Fibroblast of the aortic adventitia (primary cell): Measurements from ENCODE around the gene ACACB. TPM values are rescaled to one million over a fixed set of nuclear protein-coding genes. Genes with fewer than 3 reads are reported as not detected.

Experiments used
- DNase-seq: peaks from one replicate; pipeline ENCODE4 v3.0.0-alpha.2; 2010; ENCODE audit warnings: low read depth
- H3K4me3 ChIP-seq: 2 replicates; pipeline ENCODE4 v1.5.1; 2011; ENCODE audit warnings: low read depth, mild to moderate bottlenecking, control low read depth, low read length, moderate library complexity
- CTCF ChIP-seq: IDR thresholded peaks from 2 replicates; pipeline ENCODE4 v1.5.1; 2011; ENCODE audit warnings: mild to moderate bottlenecking, low read length, control low read depth, inconsistent platforms; ENCODE audit not compliant: insufficient read depth
- total RNA-seq: library from RNA; depleted of rRNA; stranded (reverse); fragments of >200 nt; gene quantifications from 2 replicates; pipeline ENCODE4 v1.2.3, GENCODE V29; 2012; ENCODE audit warnings: low replicate concordance

The ACACB gene
- total RNA-seq, 1 donor, result 14.7 TPM

DNA sequence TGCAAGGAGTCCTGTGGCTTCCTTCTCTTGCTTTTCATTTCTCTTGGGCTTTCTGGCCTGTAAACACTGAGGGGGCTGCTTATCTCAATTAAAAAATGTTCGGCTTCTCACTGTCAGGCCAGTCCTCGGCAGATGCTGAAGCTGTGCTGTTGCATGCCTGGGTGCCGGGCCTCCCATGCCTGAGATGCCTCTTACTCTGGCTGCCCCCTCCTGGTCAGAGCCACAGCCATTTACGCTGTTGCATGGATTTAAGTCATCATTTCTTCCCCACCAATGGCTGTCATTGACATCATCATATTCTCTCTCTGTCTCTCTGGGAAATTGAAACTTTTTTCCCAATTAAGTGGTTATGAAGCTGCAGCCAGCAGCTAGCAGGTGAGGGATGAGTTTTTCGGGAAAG is 139.0 kb downstream of the ACACB start:
- H3K4me3 ChIP-seq, result no peak overlapping the region
- no peak for TF ChIP-seq CTCF
- DNase-seq, result peak; percentile 15

GRCh38 chr12:109256011-109256410 is 139.6 kb downstream of the ACACB start:
- DNase-seq, result no peak
- no peak overlapping the region for H3K4me3 ChIP-seq
- no peak for TF ChIP-seq CTCF

DNA sequence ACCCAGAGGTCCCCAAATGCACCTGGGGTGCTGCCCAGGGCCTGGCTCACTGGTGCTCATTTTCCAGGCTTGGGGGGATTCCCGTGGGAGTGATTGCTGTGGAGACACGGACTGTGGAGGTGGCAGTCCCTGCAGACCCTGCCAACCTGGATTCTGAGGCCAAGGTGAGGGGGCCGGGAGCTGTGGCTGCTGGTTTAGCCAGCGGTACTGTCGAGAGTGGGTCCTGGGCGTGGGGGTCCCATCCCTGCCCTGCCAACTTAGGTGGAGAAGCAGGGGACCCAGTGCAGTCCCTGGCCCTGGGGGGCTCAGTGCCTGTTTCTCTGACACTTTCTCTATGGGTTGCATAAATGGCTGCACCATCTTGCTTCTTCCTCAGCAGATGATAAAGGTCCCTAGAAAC is 141.8 kb downstream of the ACACB start:
- no peak for DNase-seq
- no peak for TF ChIP-seq CTCF
- H3K4me3 ChIP-seq, result no peak overlapping the region

GRCh38 chr12:109258607-109259544 is 142.5 kb downstream of the ACACB start:
- DNase-seq, result no peak
- no peak overlapping the region for H3K4me3 ChIP-seq
- TF ChIP-seq CTCF, result no peak

DNA sequence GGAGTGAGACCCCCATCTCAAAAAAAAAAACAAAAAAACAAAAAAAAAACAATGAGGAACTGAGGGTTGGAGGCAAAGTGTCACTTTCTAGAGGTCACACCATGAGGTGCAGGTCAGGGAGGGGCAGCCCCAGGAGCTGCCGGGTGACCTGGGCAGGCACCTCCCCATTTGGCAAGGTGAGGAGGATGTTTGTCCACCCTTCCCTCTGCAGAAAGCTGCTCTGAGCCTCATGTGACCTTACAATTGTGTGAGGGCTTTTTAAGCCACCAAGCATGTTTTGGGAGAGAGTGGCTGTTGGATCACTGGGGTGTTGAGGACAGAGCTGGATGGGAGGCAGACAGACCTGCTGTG is 143.1 kb downstream of the ACACB start:
- TF ChIP-seq CTCF, result no peak
- H3K4me3 ChIP-seq, result no peak overlapping the region
- no peak for DNase-seq

DNA sequence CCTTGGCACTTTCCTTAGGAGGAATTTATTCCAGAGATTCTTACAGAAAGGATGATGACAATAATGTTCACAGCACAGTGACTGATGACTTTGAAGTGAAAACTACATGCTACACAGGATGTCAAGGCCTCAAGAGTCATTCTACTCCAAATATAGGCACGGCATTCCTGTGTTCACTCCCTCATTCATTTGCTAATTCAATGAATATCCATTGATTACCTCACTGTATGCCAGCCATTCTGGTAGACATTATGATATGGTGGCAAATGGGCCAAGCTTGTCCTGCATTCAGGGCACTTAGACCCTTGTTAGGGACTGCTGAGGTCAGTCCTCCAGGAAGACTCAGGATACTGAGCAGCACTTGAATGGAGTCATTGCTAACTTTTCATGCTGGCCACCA is 144.7 kb downstream of the ACACB start:
- no peak for DNase-seq
- no peak overlapping the region for H3K4me3 ChIP-seq
- TF ChIP-seq CTCF, result no peak
